GM12874 (cell line): ENCODE results near the gene ASTN2.

ENCODE experiments used
- TF ChIP-seq, protein P1 (sequence below): IDR thresholded peaks from 2 replicates; pipeline ENCODE4 v1.5.1; 2011; ENCODE audit warnings: low read depth, mild to moderate bottlenecking, control low read depth, low read length, moderate library complexity; ENCODE audit not compliant: insufficient read depth

Gene ASTN2

DNA sequence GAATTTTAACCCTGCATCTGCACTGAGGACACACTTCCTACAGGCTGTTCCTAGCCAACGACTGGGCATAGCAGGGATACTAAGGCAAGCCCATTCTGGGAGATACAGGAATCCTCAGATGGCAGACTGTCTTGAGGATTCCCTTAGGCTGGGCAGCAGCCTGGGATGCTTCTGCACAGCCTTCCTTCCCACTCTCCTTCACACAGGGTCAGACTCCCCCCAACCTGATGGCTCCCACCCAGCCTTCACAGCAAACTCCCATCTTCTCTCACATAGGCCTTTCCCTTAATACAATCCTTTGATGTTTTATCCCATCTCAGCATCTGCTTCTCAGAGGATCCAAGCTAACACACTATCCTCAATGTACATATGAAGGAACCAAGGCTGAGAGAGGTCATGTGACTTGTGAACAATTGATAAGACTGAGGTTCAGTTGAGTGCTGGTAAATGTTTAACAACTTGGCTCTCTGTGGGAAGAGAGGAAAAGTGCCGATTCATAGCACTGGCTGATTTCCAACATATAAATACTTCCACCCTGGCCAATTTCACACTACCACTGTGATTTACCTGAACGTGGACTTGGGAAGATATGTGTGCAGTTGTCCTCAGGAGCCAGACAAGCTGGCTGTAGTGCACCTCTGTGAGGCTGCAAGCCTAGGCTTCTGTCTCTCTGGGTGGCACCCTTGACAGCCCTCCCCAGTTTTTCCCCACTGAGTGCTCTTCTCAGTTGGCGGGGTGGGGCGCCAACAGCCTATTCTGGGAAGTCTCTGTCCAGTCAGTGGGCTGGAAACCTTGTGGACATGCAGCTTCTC, 848.0 kb downstream of the ASTN2 start:
- TF ChIP-seq, protein P1, sequence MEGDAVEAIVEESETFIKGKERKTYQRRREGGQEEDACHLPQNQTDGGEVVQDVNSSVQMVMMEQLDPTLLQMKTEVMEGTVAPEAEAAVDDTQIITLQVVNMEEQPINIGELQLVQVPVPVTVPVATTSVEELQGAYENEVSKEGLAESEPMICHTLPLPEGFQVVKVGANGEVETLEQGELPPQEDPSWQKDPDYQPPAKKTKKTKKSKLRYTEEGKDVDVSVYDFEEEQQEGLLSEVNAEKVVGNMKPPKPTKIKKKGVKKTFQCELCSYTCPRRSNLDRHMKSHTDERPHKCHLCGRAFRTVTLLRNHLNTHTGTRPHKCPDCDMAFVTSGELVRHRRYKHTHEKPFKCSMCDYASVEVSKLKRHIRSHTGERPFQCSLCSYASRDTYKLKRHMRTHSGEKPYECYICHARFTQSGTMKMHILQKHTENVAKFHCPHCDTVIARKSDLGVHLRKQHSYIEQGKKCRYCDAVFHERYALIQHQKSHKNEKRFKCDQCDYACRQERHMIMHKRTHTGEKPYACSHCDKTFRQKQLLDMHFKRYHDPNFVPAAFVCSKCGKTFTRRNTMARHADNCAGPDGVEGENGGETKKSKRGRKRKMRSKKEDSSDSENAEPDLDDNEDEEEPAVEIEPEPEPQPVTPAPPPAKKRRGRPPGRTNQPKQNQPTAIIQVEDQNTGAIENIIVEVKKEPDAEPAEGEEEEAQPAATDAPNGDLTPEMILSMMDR: no peak

DNA sequence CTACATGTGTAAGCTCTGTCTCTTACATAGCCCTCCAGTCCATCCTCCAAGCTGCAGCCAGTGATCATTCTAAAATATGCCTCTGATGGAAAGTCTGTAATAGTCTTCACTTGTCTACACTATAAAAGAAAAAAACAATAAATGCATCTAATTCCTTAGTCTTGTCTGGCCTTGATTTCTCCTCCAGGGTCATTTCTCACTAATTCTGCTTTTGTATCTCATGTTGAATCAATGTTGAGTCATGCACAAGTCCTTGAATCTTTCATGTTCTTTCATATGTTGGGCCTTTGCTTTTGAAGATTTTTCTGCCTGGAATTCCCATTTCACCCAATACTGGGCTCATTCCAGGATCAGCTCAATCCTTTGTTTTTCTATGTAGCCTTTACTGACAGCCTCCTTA, 848.9 kb downstream of the ASTN2 start:
- TF ChIP-seq, protein P1: no peak

DNA sequence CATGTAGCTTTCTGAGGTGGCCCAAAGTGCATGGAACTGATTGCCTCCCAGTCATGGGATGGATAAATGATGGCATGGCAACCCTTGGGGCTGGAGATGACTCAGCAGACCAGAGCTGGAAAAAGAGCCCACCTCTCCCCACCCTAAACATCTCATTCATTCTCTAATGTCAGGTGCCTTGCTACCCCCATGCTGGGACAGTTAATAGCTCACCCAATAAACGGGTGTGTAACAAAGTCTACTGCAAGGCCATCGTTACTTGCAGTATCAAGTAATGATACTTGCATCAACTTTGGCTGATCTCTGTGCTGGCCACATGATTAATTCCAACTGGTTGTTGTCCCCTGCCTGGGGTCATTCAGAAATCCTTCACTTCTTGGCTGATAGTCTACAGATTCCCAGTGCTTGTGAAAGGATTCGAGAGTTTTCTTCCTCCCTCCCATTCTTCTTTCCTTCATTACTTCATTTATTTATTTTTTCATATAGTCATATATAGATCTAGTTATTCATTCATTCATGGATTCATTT, 850.5 kb downstream of the ASTN2 start:
- TF ChIP-seq, protein P1: no peak

DNA sequence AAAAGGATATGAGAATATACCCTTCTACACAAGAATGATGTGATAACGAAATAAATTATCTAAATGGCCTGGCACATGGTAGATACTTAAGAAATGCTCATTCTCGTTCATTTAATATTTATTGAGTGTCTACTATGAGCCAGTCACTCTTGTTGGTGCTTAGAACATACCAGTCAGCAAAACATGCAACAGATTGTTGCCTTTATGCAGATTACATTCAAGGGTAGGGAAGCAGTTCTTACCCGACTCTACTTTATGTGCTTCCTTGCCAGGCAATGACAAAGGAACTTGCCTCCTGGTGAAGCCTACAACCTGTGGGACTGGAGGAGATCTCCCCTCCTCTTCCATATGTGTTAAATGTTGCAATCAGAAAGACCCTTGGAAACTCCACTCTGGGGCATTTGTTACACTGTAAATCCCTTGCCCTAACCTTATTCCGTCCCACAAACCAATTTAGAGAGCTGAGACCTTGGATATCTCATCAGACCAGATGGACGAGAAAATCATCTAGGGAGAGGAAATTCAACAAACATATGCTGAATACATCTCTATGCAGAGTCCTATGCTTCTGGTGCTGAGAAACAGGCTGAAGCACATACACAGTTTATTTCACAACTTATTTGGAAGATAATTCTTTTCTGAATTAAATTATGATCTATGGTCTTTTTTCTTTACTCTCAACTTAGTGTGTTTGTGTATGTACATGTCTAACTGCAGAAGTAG, 855.9 kb downstream of the ASTN2 start:
- TF ChIP-seq, protein P1: no peak

DNA sequence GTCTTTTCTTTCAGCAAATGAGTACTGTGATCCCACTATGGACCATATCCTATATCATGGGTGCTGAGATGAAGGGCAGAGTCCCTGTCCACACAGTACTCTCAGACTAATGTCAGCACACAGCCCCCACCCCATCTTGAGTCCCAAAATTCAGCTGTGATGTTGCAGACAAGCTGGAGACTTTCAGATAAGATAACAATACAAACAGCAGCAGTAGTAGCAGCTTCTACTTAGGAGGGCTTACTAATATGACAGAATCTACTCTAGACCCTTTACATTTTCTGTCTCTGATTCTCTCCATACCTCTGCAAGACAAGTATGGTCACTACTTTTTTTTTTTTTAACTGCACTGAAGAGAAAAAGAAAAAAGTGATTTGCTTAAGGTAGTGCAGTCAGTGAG, 856.8 kb downstream of the ASTN2 start:
- TF ChIP-seq, protein P1: no peak

DNA sequence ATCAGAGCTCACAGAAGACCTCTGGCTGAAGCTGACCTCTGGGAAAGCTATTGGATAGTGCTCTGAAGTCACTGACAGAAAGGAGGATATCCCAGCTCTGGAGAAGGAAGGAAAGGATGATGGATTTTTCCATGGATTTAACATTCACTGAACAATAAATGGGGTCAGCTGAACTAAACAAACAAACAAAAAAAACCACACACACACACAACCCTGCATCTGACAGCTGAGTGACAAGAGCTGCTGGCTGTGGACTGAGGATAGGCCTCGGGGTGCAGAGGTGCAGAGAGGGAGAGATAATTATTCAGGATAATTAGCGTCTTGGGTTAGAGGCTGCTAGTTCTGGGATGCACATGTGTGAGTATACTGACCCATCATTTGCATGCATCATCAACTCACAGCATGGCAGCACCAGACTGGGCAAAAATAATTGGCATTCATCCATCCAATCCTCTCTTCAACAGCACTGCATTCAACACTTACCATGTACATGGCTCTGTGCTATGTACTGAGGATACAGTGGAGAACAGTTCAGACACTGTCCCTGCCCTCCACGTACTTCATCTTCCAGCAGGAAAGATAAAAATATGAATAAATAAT, 859.2 kb downstream of the ASTN2 start:
- TF ChIP-seq, protein P1: no peak

DNA sequence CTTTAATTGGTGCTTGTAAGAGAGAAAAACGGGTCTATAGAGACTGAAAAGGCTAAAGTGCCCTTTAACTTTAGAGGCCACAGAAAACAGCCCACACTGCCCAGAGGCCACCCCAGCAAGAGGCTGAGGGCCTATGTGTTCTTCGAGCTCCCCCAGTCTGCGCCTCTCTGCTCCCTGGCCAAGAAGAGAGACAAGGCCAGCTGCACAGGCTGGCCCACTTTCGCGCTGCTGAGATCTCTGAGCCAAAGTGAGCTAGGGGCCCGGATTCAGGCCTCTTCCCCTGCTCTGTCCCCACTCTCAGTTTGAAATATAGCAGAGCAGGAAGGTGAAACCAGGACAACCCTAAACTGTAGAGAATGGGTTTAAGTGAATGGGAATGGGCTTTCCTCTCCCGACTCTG, 859.7 kb downstream of the ASTN2 start:
- TF ChIP-seq, protein P1: no peak
